Activated naive CD8-positive, alpha-beta T cell treated with anti-CD3 and anti-CD28 coated beads for 36 hours (primary cell): Measurements from ENCODE around the gene ACACB. TPM values are rescaled to one million over a fixed set of nuclear protein-coding genes. Genes with fewer than 3 reads are reported as not detected.
"Not testable (repeated sequence)": the region's sequence is repeated elsewhere in the genome, so short reads cannot be mapped to it uniquely, and the experiment has no call there.

Source experiments
- DNase-seq: peaks from one replicate; pipeline ENCODE4 v3.0.0; 2021
- H3K27ac Mint-ChIP-seq: one replicate; pipeline ENCODE4 v1.8.0; 2022; ENCODE audit warnings: mild to moderate bottlenecking, moderate library complexity, mixed read lengths
- H3K27me3 Mint-ChIP-seq: one replicate; pipeline ENCODE4 v1.8.0; 2022; ENCODE audit warnings: mild to moderate bottlenecking, mixed read lengths
- H3K36me3 Mint-ChIP-seq: one replicate; pipeline ENCODE4 v1.8.0; 2021; ENCODE audit warnings: mild to moderate bottlenecking, mixed read lengths
- H3K4me1 Mint-ChIP-seq: one replicate; pipeline ENCODE4 v1.8.0; 2021; ENCODE audit warnings: mixed read lengths
- H3K4me3 Mint-ChIP-seq: one replicate; pipeline ENCODE4 v1.8.0; 2022; ENCODE audit warnings: mild to moderate bottlenecking, moderate library complexity, mixed read lengths
- H3K9me3 Mint-ChIP-seq: one replicate; pipeline ENCODE4 v1.8.0; 2022; ENCODE audit warnings: mixed read lengths
- total RNA-seq, 2 experiments: library from RNA; stranded (reverse); gene quantifications; one replicate each; pipeline ENCODE4 v1.2.3, GENCODE V29; 2021

The ACACB gene
- total RNA-seq, 2 experiments from 2014 or later, result 7.8 to 8.8 TPM

- no peaks in the 10 kb centered on the region for H3K27me3 Mint-ChIP-seq
- H3K4me1 Mint-ChIP-seq, result no peaks in the 10 kb centered on the region
- H3K36me3 Mint-ChIP-seq, result no peaks in the 10 kb centered on the region
- no peak overlapping the region for H3K4me3 Mint-ChIP-seq
- no peaks in the 10 kb centered on the region for H3K9me3 Mint-ChIP-seq
- no peak for DNase-seq
- H3K27ac Mint-ChIP-seq, result no peak overlapping the region
Measured at GRCh38 chr12:109121346-109121880, 5.0 kb downstream of the ACACB start.

GRCh38 chr12:109124878-109125648 is 8.7 kb downstream of the ACACB start:
- Mint-ChIP-seq H3K27me3 (no peaks in the 10 kb centered on the region), H3K36me3 (no peaks in the 10 kb centered on the region), H3K27ac (no peak overlapping the region), H3K4me1 (no peaks in the 10 kb centered on the region), H3K4me3 (no peak overlapping the region), H3K9me3 (no peaks in the 10 kb centered on the region)
- no peak for DNase-seq

- H3K4me3 Mint-ChIP-seq, result no peak overlapping the region
- no peak for DNase-seq
- no peak overlapping the region for H3K27ac Mint-ChIP-seq
- H3K9me3 Mint-ChIP-seq, result no peaks in the 10 kb centered on the region
- H3K27me3 Mint-ChIP-seq, result no peaks in the 10 kb centered on the region
- no peaks in the 10 kb centered on the region for H3K36me3 Mint-ChIP-seq
- H3K4me1 Mint-ChIP-seq, result no peaks in the 10 kb centered on the region
Measured at GRCh38 chr12:109125791-109126190, 9.4 kb downstream of the ACACB start.

- Mint-ChIP-seq H3K27me3 (no peaks in the 10 kb centered on the region), H3K27ac (no peak overlapping the region), H3K4me3 (no peak overlapping the region), H3K9me3 (no peaks in the 10 kb centered on the region), H3K4me1 (no peaks in the 10 kb centered on the region), H3K36me3 (no peaks in the 10 kb centered on the region)
- DNase-seq, result no peak
Measured at GRCh38 chr12:109126784-109127183, 10.4 kb downstream of the ACACB start.

- no peaks in the 10 kb centered on the region for H3K4me1 Mint-ChIP-seq
- no peaks in the 10 kb centered on the region for H3K27me3 Mint-ChIP-seq
- no peak for DNase-seq
- H3K4me3 Mint-ChIP-seq, result no peak overlapping the region
- no peaks in the 10 kb centered on the region for H3K36me3 Mint-ChIP-seq
- H3K9me3 Mint-ChIP-seq, result no peaks in the 10 kb centered on the region
- H3K27ac Mint-ChIP-seq, result no peak overlapping the region
Measured at GRCh38 chr12:109127533-109128242, 11.3 kb downstream of the ACACB start.

- DNase-seq, result no peak
- Mint-ChIP-seq H3K9me3 (no peaks in the 10 kb centered on the region), H3K4me1 (no peaks in the 10 kb centered on the region), H3K27me3 (no peaks in the 10 kb centered on the region), H3K36me3 (no peaks in the 10 kb centered on the region), H3K4me3 (no peak overlapping the region), H3K27ac (no peak overlapping the region)
Measured at GRCh38 chr12:109130297-109131153, 14.1 kb downstream of the ACACB start.

GRCh38 chr12:109131154-109132050 is 15.0 kb downstream of the ACACB start:
- Mint-ChIP-seq H3K36me3 (no peaks in the 10 kb centered on the region), H3K9me3 (no peaks in the 10 kb centered on the region), H3K4me3 (no peak overlapping the region), H3K27ac (no peak overlapping the region), H3K4me1 (no peaks in the 10 kb centered on the region), H3K27me3 (no peaks in the 10 kb centered on the region)
- no peak for DNase-seq

- no peaks in the 10 kb centered on the region for H3K4me1 Mint-ChIP-seq
- no peak for DNase-seq
- no peak overlapping the region for H3K4me3 Mint-ChIP-seq
- peaks cover 6% of the 10 kb centered on the region for H3K27me3 Mint-ChIP-seq
- H3K9me3 Mint-ChIP-seq, result peaks cover 2% of the 10 kb centered on the region
- no peak overlapping the region for H3K27ac Mint-ChIP-seq
- H3K36me3 Mint-ChIP-seq, result no peaks in the 10 kb centered on the region
Measured at GRCh38 chr12:109134186-109134917, 18.0 kb downstream of the ACACB start.

- H3K4me1 Mint-ChIP-seq, result no peaks in the 10 kb centered on the region
- DNase-seq, result no peak
- H3K9me3 Mint-ChIP-seq, result peaks cover 2% of the 10 kb centered on the region
- H3K27ac Mint-ChIP-seq, result no peak overlapping the region
- peaks cover 6% of the 10 kb centered on the region for H3K27me3 Mint-ChIP-seq
- H3K36me3 Mint-ChIP-seq, result no peaks in the 10 kb centered on the region
- H3K4me3 Mint-ChIP-seq, result no peak overlapping the region
Measured at GRCh38 chr12:109137055-109137454, 20.7 kb downstream of the ACACB start.

GRCh38 chr12:109139360-109139759 is 23.0 kb downstream of the ACACB start:
- Mint-ChIP-seq H3K4me3 (no peak overlapping the region), H3K4me1 (peaks cover 3% of the 10 kb centered on the region), H3K9me3 (peaks cover 2% of the 10 kb centered on the region), H3K27me3 (peaks cover 6% of the 10 kb centered on the region), H3K27ac (no peak overlapping the region), H3K36me3 (no peaks in the 10 kb centered on the region)
- no peak for DNase-seq

GRCh38 chr12:109139791-109140190 is 23.4 kb downstream of the ACACB start:
- Mint-ChIP-seq H3K36me3 (no peaks in the 10 kb centered on the region), H3K27me3 (peaks cover 6% of the 10 kb centered on the region), H3K9me3 (peaks cover 2% of the 10 kb centered on the region), H3K27ac (no peak overlapping the region), H3K4me3 (no peak overlapping the region), H3K4me1 (peaks cover 3% of the 10 kb centered on the region)
- no peak for DNase-seq

GRCh38 chr12:109140560-109140959 is 24.2 kb downstream of the ACACB start:
- Mint-ChIP-seq H3K4me1 (peaks cover 3% of the 10 kb centered on the region), H3K27me3 (peaks cover 6% of the 10 kb centered on the region), H3K4me3 (no peak overlapping the region), H3K36me3 (no peaks in the 10 kb centered on the region), H3K27ac (no peak overlapping the region), H3K9me3 (peaks cover 2% of the 10 kb centered on the region)
- DNase-seq, result no peak

GRCh38 chr12:109144224-109144623 is 27.8 kb downstream of the ACACB start:
- no peak overlapping the region for H3K4me3 Mint-ChIP-seq
- H3K4me1 Mint-ChIP-seq, result peaks cover 3% of the 10 kb centered on the region
- no peaks in the 10 kb centered on the region for H3K9me3 Mint-ChIP-seq
- no peaks in the 10 kb centered on the region for H3K27me3 Mint-ChIP-seq
- DNase-seq, result no peak
- no peaks in the 10 kb centered on the region for H3K36me3 Mint-ChIP-seq
- H3K27ac Mint-ChIP-seq, result no peak overlapping the region

- not testable (repeated sequence) for DNase-seq, H3K27me3 Mint-ChIP-seq, H3K27ac Mint-ChIP-seq, H3K36me3 Mint-ChIP-seq, H3K4me3 Mint-ChIP-seq, H3K9me3 Mint-ChIP-seq, H3K4me1 Mint-ChIP-seq
Measured at GRCh38 chr12:109147126-109147525, 30.7 kb downstream of the ACACB start.
